ENCODE measurements around the gene PIK3C2G.

DNA sequence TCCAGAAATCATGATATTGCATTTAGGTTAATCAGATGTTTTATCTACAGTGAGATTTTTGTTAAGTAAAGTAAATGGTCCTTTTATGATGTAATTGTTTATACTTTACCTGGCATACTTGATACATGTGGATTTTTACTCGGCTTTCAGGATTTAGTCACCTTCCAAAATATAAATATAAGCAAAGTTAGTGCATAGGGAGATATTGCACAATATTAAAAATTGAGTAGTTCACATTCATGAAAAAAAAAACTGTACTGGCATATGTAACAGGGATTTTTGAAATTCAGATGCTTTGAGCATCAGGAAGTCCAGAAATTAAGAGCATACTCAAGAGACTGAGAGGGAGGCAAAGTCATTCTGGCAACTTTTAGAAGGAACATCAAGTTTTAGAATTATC, 303.0 kb downstream of the PIK3C2G start:
- no peak for TF ChIP-seq POLR2A (IDR thresholded peaks at IDR 0.05)
- TF ChIP-seq, protein P1, sequence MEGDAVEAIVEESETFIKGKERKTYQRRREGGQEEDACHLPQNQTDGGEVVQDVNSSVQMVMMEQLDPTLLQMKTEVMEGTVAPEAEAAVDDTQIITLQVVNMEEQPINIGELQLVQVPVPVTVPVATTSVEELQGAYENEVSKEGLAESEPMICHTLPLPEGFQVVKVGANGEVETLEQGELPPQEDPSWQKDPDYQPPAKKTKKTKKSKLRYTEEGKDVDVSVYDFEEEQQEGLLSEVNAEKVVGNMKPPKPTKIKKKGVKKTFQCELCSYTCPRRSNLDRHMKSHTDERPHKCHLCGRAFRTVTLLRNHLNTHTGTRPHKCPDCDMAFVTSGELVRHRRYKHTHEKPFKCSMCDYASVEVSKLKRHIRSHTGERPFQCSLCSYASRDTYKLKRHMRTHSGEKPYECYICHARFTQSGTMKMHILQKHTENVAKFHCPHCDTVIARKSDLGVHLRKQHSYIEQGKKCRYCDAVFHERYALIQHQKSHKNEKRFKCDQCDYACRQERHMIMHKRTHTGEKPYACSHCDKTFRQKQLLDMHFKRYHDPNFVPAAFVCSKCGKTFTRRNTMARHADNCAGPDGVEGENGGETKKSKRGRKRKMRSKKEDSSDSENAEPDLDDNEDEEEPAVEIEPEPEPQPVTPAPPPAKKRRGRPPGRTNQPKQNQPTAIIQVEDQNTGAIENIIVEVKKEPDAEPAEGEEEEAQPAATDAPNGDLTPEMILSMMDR (IDR thresholded peaks at IDR 0.05), result no peak

Data from tibial nerve (tissue), 3 donors.